Uterus (tissue), 2 donors: Measurements from ENCODE around the gene PLEKHM3.

Experiments used
- POLR2A ChIP-seq, 2 donors: fragments of 450-650 bp; IDR thresholded peaks; one replicate each; pipeline ENCODE4 v1.6.1; 2016; ENCODE audit warnings: antibody characterized with exemption in 2 of 2, mild to moderate bottlenecking in 1 of 2, moderate library complexity in 1 of 2
- TF ChIP-seq, protein P1 (sequence below), 4 experiments: fragments of 200-600 bp in 2 of 4; fragments of 450-650 bp in 2 of 4; sonication (generic) in 2 of 4; IDR thresholded peaks; one replicate each; pipeline ENCODE4 v1.5.1; 2016 to 2019; ENCODE audit warnings: antibody characterized with exemption in 4 of 4, mild to moderate bottlenecking in 2 of 4, moderate library complexity in 1 of 4

DNA sequence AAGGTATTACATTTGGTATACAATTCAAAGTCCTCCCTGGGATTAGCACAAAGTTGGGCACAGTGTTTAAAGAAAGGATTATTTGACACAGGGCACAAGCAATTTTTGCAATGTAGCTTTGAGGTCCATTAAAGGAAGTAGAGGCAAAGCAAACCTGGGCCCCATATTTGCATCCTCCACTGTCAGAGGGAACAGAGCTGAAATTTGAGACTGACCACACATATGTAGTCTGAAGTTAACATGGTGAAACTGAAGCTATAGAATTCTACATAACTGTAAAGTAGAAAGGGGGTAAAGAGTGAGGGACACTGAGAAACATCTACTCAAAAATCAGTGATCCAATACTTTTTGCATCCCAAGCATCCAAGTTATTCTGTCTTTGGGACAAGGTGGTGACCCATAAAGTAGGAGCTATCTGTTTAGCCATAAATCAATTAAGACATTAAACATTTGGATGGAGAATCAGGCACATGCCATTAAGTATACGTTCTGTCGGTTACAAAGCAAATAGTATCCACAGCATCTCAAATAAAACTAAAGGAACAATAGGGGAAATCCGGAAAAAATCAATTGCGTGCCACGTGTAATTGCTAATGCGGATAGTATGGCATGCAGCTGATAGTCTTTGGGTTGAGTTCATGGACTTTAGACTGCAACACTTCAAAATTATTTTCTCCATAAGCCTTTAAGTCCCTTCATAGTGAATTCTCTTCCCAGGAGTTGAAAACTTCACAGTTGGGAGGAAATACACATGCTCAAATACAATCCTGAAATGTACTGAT, 72.6 kb downstream of the PLEKHM3 start:
- TF ChIP-seq, protein P1, sequence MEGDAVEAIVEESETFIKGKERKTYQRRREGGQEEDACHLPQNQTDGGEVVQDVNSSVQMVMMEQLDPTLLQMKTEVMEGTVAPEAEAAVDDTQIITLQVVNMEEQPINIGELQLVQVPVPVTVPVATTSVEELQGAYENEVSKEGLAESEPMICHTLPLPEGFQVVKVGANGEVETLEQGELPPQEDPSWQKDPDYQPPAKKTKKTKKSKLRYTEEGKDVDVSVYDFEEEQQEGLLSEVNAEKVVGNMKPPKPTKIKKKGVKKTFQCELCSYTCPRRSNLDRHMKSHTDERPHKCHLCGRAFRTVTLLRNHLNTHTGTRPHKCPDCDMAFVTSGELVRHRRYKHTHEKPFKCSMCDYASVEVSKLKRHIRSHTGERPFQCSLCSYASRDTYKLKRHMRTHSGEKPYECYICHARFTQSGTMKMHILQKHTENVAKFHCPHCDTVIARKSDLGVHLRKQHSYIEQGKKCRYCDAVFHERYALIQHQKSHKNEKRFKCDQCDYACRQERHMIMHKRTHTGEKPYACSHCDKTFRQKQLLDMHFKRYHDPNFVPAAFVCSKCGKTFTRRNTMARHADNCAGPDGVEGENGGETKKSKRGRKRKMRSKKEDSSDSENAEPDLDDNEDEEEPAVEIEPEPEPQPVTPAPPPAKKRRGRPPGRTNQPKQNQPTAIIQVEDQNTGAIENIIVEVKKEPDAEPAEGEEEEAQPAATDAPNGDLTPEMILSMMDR (IDR thresholded peaks at IDR 0.05), result no peak
- no peak for TF ChIP-seq POLR2A (IDR thresholded peaks at IDR 0.05)
